Neural cell (in vitro differentiated cells): Measurements from ENCODE around the gene SUCLG2. TPM values are rescaled to one million over a fixed set of nuclear protein-coding genes. Genes with fewer than 3 reads are reported as not detected.

ENCODE experiments used
- H2AFZ ChIP-seq: fragments of 200-600, 300-800 bp; sonication (generic), shearing (Covaris generic); 2 replicates; pipeline ENCODE4 v1.6.0; 2014; ENCODE audit warnings: low read depth, mild to moderate bottlenecking, antibody characterized with exemption, low read length, moderate library complexity
- H3F3A ChIP-seq: fragments of 200-600 bp; shearing (Covaris generic); 2 replicates; pipeline ENCODE4 v1.6.1; 2016; ENCODE audit warnings: mild to moderate bottlenecking, moderate library complexity, mixed read lengths, antibody characterized with exemption, low read length; ENCODE audit not compliant: insufficient read depth, poor library complexity, severe bottlenecking
- H3K27ac ChIP-seq: fragments of 200-600, 300-800 bp; sonication (generic), shearing (Covaris generic); 2 replicates; pipeline ENCODE4 v1.5.1; 2014; ENCODE audit warnings: mild to moderate bottlenecking, low read length, moderate library complexity
- H3K27me3 ChIP-seq: fragments of 300-800, 200-600 bp; sonication (generic), shearing (Covaris generic); 2 replicates; pipeline ENCODE4 v1.6.0; 2014; ENCODE audit warnings: mild to moderate bottlenecking, low read depth, low read length, moderate library complexity; ENCODE audit not compliant: insufficient read depth
- H3K36me3 ChIP-seq: fragments of 300-800, 200-600 bp; sonication (generic), shearing (Covaris generic); 2 replicates; pipeline ENCODE4 v1.5.1; 2014; ENCODE audit warnings: mild to moderate bottlenecking, antibody characterized with exemption, low read length, moderate library complexity; ENCODE audit not compliant: insufficient read depth
- H3K4me2 ChIP-seq: fragments of 300-800, 200-600 bp; sonication (generic), shearing (Covaris generic); 2 replicates; pipeline ENCODE4 v1.6.0; 2014; ENCODE audit warnings: mild to moderate bottlenecking, low read length
- H3K4me3 ChIP-seq: fragments of 300-800, 200-600 bp; sonication (generic), shearing (Covaris generic); 2 replicates; pipeline ENCODE4 v1.5.1; 2014; ENCODE audit warnings: mild to moderate bottlenecking, low read length, moderate library complexity
- H3K79me2 ChIP-seq: fragments of 200-600 bp; shearing (Covaris generic); replicated peaks from 2 replicates; pipeline ENCODE4 v1.6.0; 2014; ENCODE audit warnings: mild to moderate bottlenecking, low read length, moderate library complexity; ENCODE audit not compliant: insufficient read depth
- H3K9ac ChIP-seq: fragments of 300-800, 200-600 bp; sonication (generic), shearing (Covaris generic); 2 replicates; pipeline ENCODE4 v1.6.1; 2016; ENCODE audit warnings: mild to moderate bottlenecking, low read length, mixed read lengths
- H3K9me2 ChIP-seq: fragments of 200-600 bp; shearing (Covaris generic); 2 replicates; pipeline ENCODE4 v1.6.1; 2016; ENCODE audit warnings: mild to moderate bottlenecking, low read length, mixed read lengths; ENCODE audit not compliant: insufficient read depth
- H3K9me3 ChIP-seq: fragments of 200-600, 300-800 bp; sonication (generic), shearing (Covaris generic); 2 replicates; pipeline ENCODE4 v1.6.1; 2016; ENCODE audit warnings: mild to moderate bottlenecking, mixed run types, low read length, moderate library complexity, mixed read lengths
- H4K20me1 ChIP-seq: fragments of 200-600 bp; shearing (Covaris generic); 2 replicates; pipeline ENCODE4 v1.6.1; 2016; ENCODE audit warnings: mild to moderate bottlenecking, mixed run types; ENCODE audit not compliant: insufficient read depth
- EP300 ChIP-seq: fragments of 450-650 bp; conservative IDR thresholded peaks from 2 replicates; pipeline ENCODE4 v1.6.1; 2014; ENCODE audit warnings: antibody characterized with exemption, mild to moderate bottlenecking, moderate library complexity; ENCODE audit not compliant: poor library complexity, severe bottlenecking
- EZH2 ChIP-seq: fragments of 200-600, 300-800 bp; shearing (Covaris generic), sonication (generic); IDR thresholded peaks from 2 replicates; pipeline ENCODE4 v1.6.1; 2014; ENCODE audit warnings: antibody characterized with exemption, low read length, borderline replicate concordance, mild to moderate bottlenecking; ENCODE audit not compliant: insufficient read depth, poor library complexity, severe bottlenecking
- MXI1 ChIP-seq: fragments of 450-650 bp; conservative IDR thresholded peaks from 2 replicates; pipeline ENCODE4 v1.6.1; 2014; ENCODE audit warnings: antibody characterized with exemption, mild to moderate bottlenecking; ENCODE audit not compliant: poor library complexity, severe bottlenecking
- POLR2AphosphoS5 ChIP-seq: IDR thresholded peaks from 2 replicates; pipeline ENCODE4 v1.6.1; 2012
- RAD21 ChIP-seq: fragments of 450-650 bp; conservative IDR thresholded peaks from 2 replicates; pipeline ENCODE4 v1.6.1; 2014; ENCODE audit warnings: antibody characterized with exemption, mild to moderate bottlenecking, moderate library complexity
- SMC3 ChIP-seq: fragments of 450-650 bp; conservative IDR thresholded peaks from 2 replicates; pipeline ENCODE4 v1.6.1; 2014; ENCODE audit warnings: antibody characterized with exemption, mild to moderate bottlenecking, moderate library complexity; ENCODE audit not compliant: poor library complexity
- TAF1 ChIP-seq: IDR thresholded peaks from 2 replicates; pipeline ENCODE4 v1.6.1; 2012; ENCODE audit warnings: low read depth
- polyA plus RNA-seq: library from polyadenylated mRNA; depleted of rRNA; stranded (reverse); fragments of >200 nt; gene quantifications from 2 replicates; pipeline ENCODE4 v1.2.3, GENCODE V29; 2014
- TF ChIP-seq, protein P1 (sequence below): fragments of 450-650 bp; IDR thresholded peaks from 2 replicates; pipeline ENCODE4 v1.5.1; 2014; ENCODE audit warnings: antibody characterized with exemption, mild to moderate bottlenecking, moderate library complexity; ENCODE audit not compliant: poor library complexity, severe bottlenecking
- TF ChIP-seq, protein P2 (sequence below): IDR thresholded peaks from 2 replicates; pipeline ENCODE4 v1.6.1; 2012; ENCODE audit warnings: borderline replicate concordance

The SUCLG2 gene
- polyA plus RNA-seq, 1 donor from 2014 or later: 0.15 TPM

DNA sequence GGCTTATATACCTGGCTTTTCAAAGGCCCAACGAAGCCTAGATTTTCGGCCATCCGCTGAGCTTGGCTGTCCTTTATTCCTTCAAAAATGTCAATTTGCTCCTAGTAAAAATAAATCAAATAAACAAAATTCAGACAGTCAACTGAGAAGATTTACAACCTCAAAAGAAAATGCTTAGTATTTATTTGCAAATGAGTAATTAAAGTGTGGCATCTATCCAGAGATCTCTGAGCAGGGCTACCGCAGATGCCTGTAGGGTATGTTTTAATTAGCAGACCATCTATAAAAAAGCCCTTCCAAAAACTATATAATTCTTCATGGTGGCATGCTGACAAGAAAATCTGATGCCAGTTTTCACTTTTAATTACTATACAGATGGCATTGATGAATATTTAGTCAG, 136.2 kb downstream of the SUCLG2 start:
- Histone ChIP-seq H3K9ac (no peak overlapping the region), H2AFZ (no peak overlapping the region), H3K9me3 (no peaks in the 10 kb centered on the region), H3K27ac (no peak overlapping the region), H3K79me2 (no peaks in the 10 kb centered on the region), H4K20me1 (no peaks in the 10 kb centered on the region), H3F3A (no peaks in the 10 kb centered on the region), H3K27me3 (no peaks in the 10 kb centered on the region), H3K4me3 (no peak overlapping the region), H3K4me2 (no peak overlapping the region), H3K36me3 (no peaks in the 10 kb centered on the region), H3K9me2 (no peaks in the 10 kb centered on the region)
- TF ChIP-seq POLR2AphosphoS5 (no peak), MXI1 (no peak), SMC3 (no peak), EZH2 (no peak), RAD21 (no peak), EP300 (no peak), TAF1 (no peak)
- TF ChIP-seq, protein P1, sequence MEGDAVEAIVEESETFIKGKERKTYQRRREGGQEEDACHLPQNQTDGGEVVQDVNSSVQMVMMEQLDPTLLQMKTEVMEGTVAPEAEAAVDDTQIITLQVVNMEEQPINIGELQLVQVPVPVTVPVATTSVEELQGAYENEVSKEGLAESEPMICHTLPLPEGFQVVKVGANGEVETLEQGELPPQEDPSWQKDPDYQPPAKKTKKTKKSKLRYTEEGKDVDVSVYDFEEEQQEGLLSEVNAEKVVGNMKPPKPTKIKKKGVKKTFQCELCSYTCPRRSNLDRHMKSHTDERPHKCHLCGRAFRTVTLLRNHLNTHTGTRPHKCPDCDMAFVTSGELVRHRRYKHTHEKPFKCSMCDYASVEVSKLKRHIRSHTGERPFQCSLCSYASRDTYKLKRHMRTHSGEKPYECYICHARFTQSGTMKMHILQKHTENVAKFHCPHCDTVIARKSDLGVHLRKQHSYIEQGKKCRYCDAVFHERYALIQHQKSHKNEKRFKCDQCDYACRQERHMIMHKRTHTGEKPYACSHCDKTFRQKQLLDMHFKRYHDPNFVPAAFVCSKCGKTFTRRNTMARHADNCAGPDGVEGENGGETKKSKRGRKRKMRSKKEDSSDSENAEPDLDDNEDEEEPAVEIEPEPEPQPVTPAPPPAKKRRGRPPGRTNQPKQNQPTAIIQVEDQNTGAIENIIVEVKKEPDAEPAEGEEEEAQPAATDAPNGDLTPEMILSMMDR: no peak
- TF ChIP-seq, protein P2, sequence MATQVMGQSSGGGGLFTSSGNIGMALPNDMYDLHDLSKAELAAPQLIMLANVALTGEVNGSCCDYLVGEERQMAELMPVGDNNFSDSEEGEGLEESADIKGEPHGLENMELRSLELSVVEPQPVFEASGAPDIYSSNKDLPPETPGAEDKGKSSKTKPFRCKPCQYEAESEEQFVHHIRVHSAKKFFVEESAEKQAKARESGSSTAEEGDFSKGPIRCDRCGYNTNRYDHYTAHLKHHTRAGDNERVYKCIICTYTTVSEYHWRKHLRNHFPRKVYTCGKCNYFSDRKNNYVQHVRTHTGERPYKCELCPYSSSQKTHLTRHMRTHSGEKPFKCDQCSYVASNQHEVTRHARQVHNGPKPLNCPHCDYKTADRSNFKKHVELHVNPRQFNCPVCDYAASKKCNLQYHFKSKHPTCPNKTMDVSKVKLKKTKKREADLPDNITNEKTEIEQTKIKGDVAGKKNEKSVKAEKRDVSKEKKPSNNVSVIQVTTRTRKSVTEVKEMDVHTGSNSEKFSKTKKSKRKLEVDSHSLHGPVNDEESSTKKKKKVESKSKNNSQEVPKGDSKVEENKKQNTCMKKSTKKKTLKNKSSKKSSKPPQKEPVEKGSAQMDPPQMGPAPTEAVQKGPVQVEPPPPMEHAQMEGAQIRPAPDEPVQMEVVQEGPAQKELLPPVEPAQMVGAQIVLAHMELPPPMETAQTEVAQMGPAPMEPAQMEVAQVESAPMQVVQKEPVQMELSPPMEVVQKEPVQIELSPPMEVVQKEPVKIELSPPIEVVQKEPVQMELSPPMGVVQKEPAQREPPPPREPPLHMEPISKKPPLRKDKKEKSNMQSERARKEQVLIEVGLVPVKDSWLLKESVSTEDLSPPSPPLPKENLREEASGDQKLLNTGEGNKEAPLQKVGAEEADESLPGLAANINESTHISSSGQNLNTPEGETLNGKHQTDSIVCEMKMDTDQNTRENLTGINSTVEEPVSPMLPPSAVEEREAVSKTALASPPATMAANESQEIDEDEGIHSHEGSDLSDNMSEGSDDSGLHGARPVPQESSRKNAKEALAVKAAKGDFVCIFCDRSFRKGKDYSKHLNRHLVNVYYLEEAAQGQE: no peak

DNA sequence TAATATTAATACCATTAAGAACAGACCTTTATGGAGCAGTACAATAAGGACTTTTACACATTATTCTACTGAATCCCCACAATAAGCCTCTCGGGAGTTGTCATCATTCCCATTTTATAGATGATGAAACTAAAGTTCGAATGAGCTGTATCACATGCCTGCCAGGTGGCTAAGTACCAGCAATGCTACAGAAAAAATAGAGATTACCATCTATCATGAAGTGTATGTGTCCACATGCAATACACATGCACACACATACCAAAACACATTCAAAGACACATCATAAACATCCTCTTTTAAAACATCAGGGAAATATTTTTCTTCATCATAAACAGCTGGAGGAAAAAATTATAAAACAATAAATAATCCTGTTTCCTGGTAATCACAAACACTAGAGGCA, 136.6 kb downstream of the SUCLG2 start:
- Histone ChIP-seq H3K36me3 (no peaks in the 10 kb centered on the region), H3K79me2 (no peaks in the 10 kb centered on the region), H3K4me3 (no peak overlapping the region), H3K9ac (no peak overlapping the region), H2AFZ (no peak overlapping the region), H3K27me3 (no peaks in the 10 kb centered on the region), H3K9me2 (no peaks in the 10 kb centered on the region), H4K20me1 (no peaks in the 10 kb centered on the region), H3K9me3 (no peaks in the 10 kb centered on the region), H3F3A (no peaks in the 10 kb centered on the region), H3K27ac (no peak overlapping the region), H3K4me2 (no peak overlapping the region)
- TF ChIP-seq, protein P2: no peak
- TF ChIP-seq TAF1: no peak
- TF ChIP-seq EZH2: no peak
- TF ChIP-seq MXI1: no peak
- TF ChIP-seq SMC3: no peak
- TF ChIP-seq, protein P1: no peak
- TF ChIP-seq POLR2AphosphoS5: no peak
- no peak for TF ChIP-seq RAD21
- no peak for TF ChIP-seq EP300
